Neural cell (in vitro differentiated cells): Measurements from ENCODE around the gene PPP1R12C. TPM values are rescaled to one million over a fixed set of nuclear protein-coding genes. Genes with fewer than 3 reads are reported as not detected.

ENCODE experiments used
- H2AFZ ChIP-seq: fragments of 200-600, 300-800 bp; sonication (generic), shearing (Covaris generic); 2 replicates; pipeline ENCODE4 v1.6.0; 2014; ENCODE audit warnings: low read depth, mild to moderate bottlenecking, antibody characterized with exemption, low read length, moderate library complexity
- H3F3A ChIP-seq: fragments of 200-600 bp; shearing (Covaris generic); 2 replicates; pipeline ENCODE4 v1.6.1; 2016; ENCODE audit warnings: mild to moderate bottlenecking, moderate library complexity, mixed read lengths, antibody characterized with exemption, low read length; ENCODE audit not compliant: insufficient read depth, poor library complexity, severe bottlenecking
- H3K27ac ChIP-seq: fragments of 200-600, 300-800 bp; sonication (generic), shearing (Covaris generic); 2 replicates; pipeline ENCODE4 v1.5.1; 2014; ENCODE audit warnings: mild to moderate bottlenecking, low read length, moderate library complexity
- H3K27me3 ChIP-seq: fragments of 300-800, 200-600 bp; sonication (generic), shearing (Covaris generic); 2 replicates; pipeline ENCODE4 v1.6.0; 2014; ENCODE audit warnings: mild to moderate bottlenecking, low read depth, low read length, moderate library complexity; ENCODE audit not compliant: insufficient read depth
- H3K36me3 ChIP-seq: fragments of 300-800, 200-600 bp; sonication (generic), shearing (Covaris generic); 2 replicates; pipeline ENCODE4 v1.5.1; 2014; ENCODE audit warnings: mild to moderate bottlenecking, antibody characterized with exemption, low read length, moderate library complexity; ENCODE audit not compliant: insufficient read depth
- H3K4me2 ChIP-seq: fragments of 300-800, 200-600 bp; sonication (generic), shearing (Covaris generic); 2 replicates; pipeline ENCODE4 v1.6.0; 2014; ENCODE audit warnings: mild to moderate bottlenecking, low read length
- H3K4me3 ChIP-seq: fragments of 300-800, 200-600 bp; sonication (generic), shearing (Covaris generic); 2 replicates; pipeline ENCODE4 v1.5.1; 2014; ENCODE audit warnings: mild to moderate bottlenecking, low read length, moderate library complexity
- H3K79me2 ChIP-seq: fragments of 200-600 bp; shearing (Covaris generic); replicated peaks from 2 replicates; pipeline ENCODE4 v1.6.0; 2014; ENCODE audit warnings: mild to moderate bottlenecking, low read length, moderate library complexity; ENCODE audit not compliant: insufficient read depth
- H3K9ac ChIP-seq: fragments of 300-800, 200-600 bp; sonication (generic), shearing (Covaris generic); 2 replicates; pipeline ENCODE4 v1.6.1; 2016; ENCODE audit warnings: mild to moderate bottlenecking, low read length, mixed read lengths
- H3K9me2 ChIP-seq: fragments of 200-600 bp; shearing (Covaris generic); 2 replicates; pipeline ENCODE4 v1.6.1; 2016; ENCODE audit warnings: mild to moderate bottlenecking, low read length, mixed read lengths; ENCODE audit not compliant: insufficient read depth
- H3K9me3 ChIP-seq: fragments of 200-600, 300-800 bp; sonication (generic), shearing (Covaris generic); 2 replicates; pipeline ENCODE4 v1.6.1; 2016; ENCODE audit warnings: mild to moderate bottlenecking, mixed run types, low read length, moderate library complexity, mixed read lengths
- H4K20me1 ChIP-seq: fragments of 200-600 bp; shearing (Covaris generic); 2 replicates; pipeline ENCODE4 v1.6.1; 2016; ENCODE audit warnings: mild to moderate bottlenecking, mixed run types; ENCODE audit not compliant: insufficient read depth
- CTCF ChIP-seq: fragments of 450-650 bp; IDR thresholded peaks from 2 replicates; pipeline ENCODE4 v1.5.1; 2014; ENCODE audit warnings: antibody characterized with exemption, mild to moderate bottlenecking, moderate library complexity; ENCODE audit not compliant: poor library complexity, severe bottlenecking
- EP300 ChIP-seq: fragments of 450-650 bp; conservative IDR thresholded peaks from 2 replicates; pipeline ENCODE4 v1.6.1; 2014; ENCODE audit warnings: antibody characterized with exemption, mild to moderate bottlenecking, moderate library complexity; ENCODE audit not compliant: poor library complexity, severe bottlenecking
- EZH2 ChIP-seq: fragments of 200-600, 300-800 bp; shearing (Covaris generic), sonication (generic); IDR thresholded peaks from 2 replicates; pipeline ENCODE4 v1.6.1; 2014; ENCODE audit warnings: antibody characterized with exemption, low read length, borderline replicate concordance, mild to moderate bottlenecking; ENCODE audit not compliant: insufficient read depth, poor library complexity, severe bottlenecking
- MXI1 ChIP-seq: fragments of 450-650 bp; conservative IDR thresholded peaks from 2 replicates; pipeline ENCODE4 v1.6.1; 2014; ENCODE audit warnings: antibody characterized with exemption, mild to moderate bottlenecking; ENCODE audit not compliant: poor library complexity, severe bottlenecking
- POLR2AphosphoS5 ChIP-seq: IDR thresholded peaks from 2 replicates; pipeline ENCODE4 v1.6.1; 2012
- RAD21 ChIP-seq: fragments of 450-650 bp; conservative IDR thresholded peaks from 2 replicates; pipeline ENCODE4 v1.6.1; 2014; ENCODE audit warnings: antibody characterized with exemption, mild to moderate bottlenecking, moderate library complexity
- REST ChIP-seq: IDR thresholded peaks from 2 replicates; pipeline ENCODE4 v1.6.1; 2012; ENCODE audit warnings: borderline replicate concordance
- SMC3 ChIP-seq: fragments of 450-650 bp; conservative IDR thresholded peaks from 2 replicates; pipeline ENCODE4 v1.6.1; 2014; ENCODE audit warnings: antibody characterized with exemption, mild to moderate bottlenecking, moderate library complexity; ENCODE audit not compliant: poor library complexity
- TAF1 ChIP-seq: IDR thresholded peaks from 2 replicates; pipeline ENCODE4 v1.6.1; 2012; ENCODE audit warnings: low read depth
- polyA plus RNA-seq: library from polyadenylated mRNA; depleted of rRNA; stranded (reverse); fragments of >200 nt; gene quantifications from 2 replicates; pipeline ENCODE4 v1.2.3, GENCODE V29; 2014

The PPP1R12C gene
- polyA plus RNA-seq, 1 donor from 2014 or later, result 109 TPM

- peaks cover 33% of the 10 kb centered on the region for H3K27me3 ChIP-seq
- no peaks in the 10 kb centered on the region for H3F3A ChIP-seq
- TF ChIP-seq CTCF (no peak), TAF1 (no peak), MXI1 (no peak), EP300 (no peak), POLR2AphosphoS5 (no peak), RAD21 (no peak), EZH2 (no peak), SMC3 (no peak)
- no peak within 1 kb of the TSS for H2AFZ ChIP-seq
- no peaks in the 10 kb centered on the region for H3K9me2 ChIP-seq
- H3K79me2 ChIP-seq, result no peaks in the 10 kb centered on the region
- H3K36me3 ChIP-seq, result no peaks in the 10 kb centered on the region
- H3K9ac ChIP-seq, result no peak within 1 kb of the TSS
- H3K27ac ChIP-seq, result no peak within 1 kb of the TSS
- no peak within 1 kb of the TSS for H3K4me2 ChIP-seq
- H4K20me1 ChIP-seq, result no peaks in the 10 kb centered on the region
- H3K4me3 ChIP-seq, result no peak within 1 kb of the TSS
- no peaks in the 10 kb centered on the region for H3K9me3 ChIP-seq
Observed at GRCh38 chr19:55075371-55075998, 42.0 kb downstream of the PPP1R12C start, which contains the start of gene EPS8L1. EPS8L1 (plus strand) TSS chr19:55075869; CDS start chr19:55076445, 576 bp downstream.

GRCh38 chr19:55071913-55072312, 45.5 kb downstream of the PPP1R12C start:
- Histone ChIP-seq H4K20me1 (no peaks in the 10 kb centered on the region), H3K9me3 (no peaks in the 10 kb centered on the region), H3K9me2 (no peaks in the 10 kb centered on the region), H3K4me2 (no peak overlapping the region), H3F3A (no peaks in the 10 kb centered on the region), H2AFZ (no peak overlapping the region), H3K27me3 (peaks cover 48% of the 10 kb centered on the region), H3K27ac (no peak overlapping the region), H3K4me3 (no peak overlapping the region), H3K79me2 (no peaks in the 10 kb centered on the region), H3K36me3 (no peaks in the 10 kb centered on the region), H3K9ac (no peak overlapping the region)
- TF ChIP-seq EZH2, result no peak
- no peak for TF ChIP-seq POLR2AphosphoS5
- no peak for TF ChIP-seq MXI1
- TF ChIP-seq REST, result no peak
- no peak for TF ChIP-seq TAF1
- no peak for TF ChIP-seq SMC3
- no peak for TF ChIP-seq CTCF
- TF ChIP-seq RAD21, result no peak
- TF ChIP-seq EP300, result no peak
